Smooth muscle cell (in vitro differentiated cells): ENCODE data around the gene SF3B5. TPM values are rescaled to one million over a fixed set of nuclear protein-coding genes. Genes with fewer than 3 reads are reported as not detected.
"Not testable (repeated sequence)": the region's sequence is repeated elsewhere in the genome, so short reads cannot be mapped to it uniquely, and the experiment has no call there.

Experiments
- DNase-seq: peaks from one replicate; lab custom pipeline; 2025; ENCODE audit not compliant: unreplicated experiment; lab: John Stamatoyannopoulos, UW
- H2AFZ ChIP-seq: fragments of 200-600 bp; sonication (generic); 2 replicates; pipeline ENCODE4 v1.6.0; 2016; ENCODE audit warnings: antibody characterized with exemption, low read depth, mild to moderate bottlenecking
- H3F3A ChIP-seq: fragments of 200-600 bp; sonication (generic); 2 replicates; pipeline ENCODE4 v1.6.0; 2017; ENCODE audit warnings: antibody characterized with exemption, low read depth
- H3K27ac ChIP-seq: fragments of 200-600 bp; sonication (generic); 2 replicates; pipeline ENCODE4 v1.5.1; 2016; ENCODE audit warnings: low read depth, mild to moderate bottlenecking
- H3K27me3 ChIP-seq: fragments of 200-600 bp; sonication (generic); 2 replicates; pipeline ENCODE4 v1.6.1; 2016; ENCODE audit warnings: low read depth, mild to moderate bottlenecking
- H3K36me3 ChIP-seq: fragments of 200-600 bp; sonication (generic); 2 replicates; pipeline ENCODE4 v1.5.1; 2016; ENCODE audit warnings: low read depth
- H3K4me1 ChIP-seq: fragments of 200-600 bp; sonication (generic); 2 replicates; pipeline ENCODE4 v1.5.1; 2016; ENCODE audit warnings: low read depth
- H3K4me2 ChIP-seq: fragments of 200-600 bp; sonication (generic); 2 replicates; pipeline ENCODE4 v1.6.0; 2016; ENCODE audit warnings: mild to moderate bottlenecking
- H3K4me3 ChIP-seq: fragments of 200-600 bp; sonication (generic); 2 replicates; pipeline ENCODE4 v1.5.1; 2016; ENCODE audit warnings: mild to moderate bottlenecking
- H3K79me2 ChIP-seq: fragments of 200-600 bp; sonication (generic); 2 replicates; pipeline ENCODE4 v1.6.0; 2016; ENCODE audit warnings: low read depth, mild to moderate bottlenecking
- H3K9ac ChIP-seq: fragments of 200-600 bp; sonication (generic); 2 replicates; pipeline ENCODE4 v1.6.0; 2016; ENCODE audit warnings: low read depth
- H3K9me3 ChIP-seq: fragments of 200-600 bp; sonication (generic); replicated peaks from 2 replicates; pipeline ENCODE4 v1.5.1; 2016; ENCODE audit warnings: low read depth
- H4K20me1 ChIP-seq: fragments of 200-600 bp; sonication (generic); 2 replicates; pipeline ENCODE4 v1.6.0; 2016; ENCODE audit warnings: low read depth
- CTCF ChIP-seq: fragments of 200-600 bp; sonication (generic); IDR thresholded peaks from 2 replicates; pipeline ENCODE4 v1.5.1; 2017; ENCODE audit warnings: borderline replicate concordance, mild to moderate bottlenecking, antibody characterized with exemption; ENCODE audit not compliant: insufficient read depth, poor library complexity, severe bottlenecking
- WGBS: methylation state at CpG from one replicate; pipeline ENCODE4 v1.1.7; 2016; ENCODE audit warnings: low lambda C conversion rate; 5-methylcytosine and 5-hydroxymethylcytosine counted together
- polyA plus RNA-seq: library from polyadenylated mRNA; unstranded; fragments of >200 nt; fragmentation: Nextera tagmentation; extraction: Ambion mirVana; gene quantifications from 2 replicates; pipeline ENCODE4 v1.2.1, GENCODE V29; 2016
- total RNA-seq: library from RNA; depleted of rRNA; stranded (reverse); fragments of >200 nt; gene quantifications from 2 replicates; pipeline ENCODE4 v1.2.3, GENCODE V29; 2014

SF3B5 gene
- total and polyA plus RNA-seq, 2 experiments from 2014 or later = 156 to 189 TPM

GRCh38 chr6:144086959-144087358, 8.4 kb downstream of the SF3B5 start:
- Histone ChIP-seq H4K20me1 (no peaks in the 10 kb centered on the region), H3K79me2 (no peaks in the 10 kb centered on the region), H3K9ac (no peak overlapping the region), H3K27ac (no peak overlapping the region), H3K4me1 (no peaks in the 10 kb centered on the region), H3K4me3 (no peak overlapping the region), H3K9me3 (no peaks in the 10 kb centered on the region), H3K27me3 (no peaks in the 10 kb centered on the region), H3K36me3 (no peaks in the 10 kb centered on the region), H2AFZ (no peak overlapping the region), H3K4me2 (no peak overlapping the region), H3F3A (no peaks in the 10 kb centered on the region)
- DNase-seq = no peak
- WGBS = 62% methylated on average over 3 of the region's 3 CpGs
- no peak for TF ChIP-seq CTCF

GRCh38 chr6:144083172-144083571, 12.2 kb downstream of the SF3B5 start:
- H4K20me1 ChIP-seq = no peaks in the 10 kb centered on the region
- DNase-seq = no peak
- no peaks in the 10 kb centered on the region for H3F3A ChIP-seq
- no peaks in the 10 kb centered on the region for H3K9me3 ChIP-seq
- no peak for TF ChIP-seq CTCF
- H3K4me2 ChIP-seq = no peak overlapping the region
- no peaks in the 10 kb centered on the region for H3K27me3 ChIP-seq
- H3K36me3 ChIP-seq = no peaks in the 10 kb centered on the region
- no peak overlapping the region for H3K9ac ChIP-seq
- H3K4me1 ChIP-seq = no peaks in the 10 kb centered on the region
- H3K79me2 ChIP-seq = no peaks in the 10 kb centered on the region
- no peak overlapping the region for H2AFZ ChIP-seq
- WGBS = 91% methylated on average over 1 of the region's 1 CpG
- H3K27ac ChIP-seq = no peak overlapping the region
- no peak overlapping the region for H3K4me3 ChIP-seq

- not testable (repeated sequence) for H3K9me3 ChIP-seq, H3K79me2 ChIP-seq, H3K9ac ChIP-seq, H3F3A ChIP-seq, H2AFZ ChIP-seq, H3K27ac ChIP-seq, H3K27me3 ChIP-seq, H3K4me1 ChIP-seq, H3K4me3 ChIP-seq, H3K4me2 ChIP-seq, H3K36me3 ChIP-seq, H4K20me1 ChIP-seq, DNase-seq
- 33% methylated on average over 3 of the region's 3 CpGs for WGBS
Measured at GRCh38 chr6:144082412-144082811, 13.0 kb downstream of the SF3B5 start.

GRCh38 chr6:144077871-144078270, 17.5 kb downstream of the SF3B5 start:
- no peaks in the 10 kb centered on the region for H3K27me3 ChIP-seq
- H3F3A ChIP-seq = no peaks in the 10 kb centered on the region
- TF ChIP-seq CTCF = no peak
- H3K4me1 ChIP-seq = no peaks in the 10 kb centered on the region
- 92% methylated on average over 2 of the region's 2 CpGs for WGBS
- H3K79me2 ChIP-seq = no peaks in the 10 kb centered on the region
- H3K9me3 ChIP-seq = no peaks in the 10 kb centered on the region
- no peak overlapping the region for H3K4me3 ChIP-seq
- no peak overlapping the region for H3K4me2 ChIP-seq
- H3K9ac ChIP-seq = no peak overlapping the region
- no peaks in the 10 kb centered on the region for H4K20me1 ChIP-seq
- H2AFZ ChIP-seq = no peak overlapping the region
- H3K27ac ChIP-seq = no peak overlapping the region
- no peak for DNase-seq
- no peaks in the 10 kb centered on the region for H3K36me3 ChIP-seq
